Stimulated activated CD8-positive, alpha-beta memory T cell treated with anti-CD3 and anti-CD28 coated beads, Interleukin-7, amount 100 ng/mL, for 1 hour (primary cell): ENCODE results near the gene SPARC.
"Not testable (repeated sequence)": the region's sequence is repeated elsewhere in the genome, so short reads cannot be mapped to it uniquely, and the experiment has no call there.

Experiments
- DNase-seq, 2 donors: peaks; one replicate each; pipeline ENCODE4 v3.0.0-alpha.2; 2020; ENCODE audit warnings: low read depth in 2 of 2

Gene SPARC

GRCh38 chr5:151686674-151687407 is at the start of gene SPARC:
TSS of gene SPARC (minus strand) at chr5:151686915. CDS start at chr5:151676188, 10,727 bp downstream.
- no peak for DNase-seq

GRCh38 chr5:151735646-151736045 is 48.9 kb upstream of the SPARC start:
- DNase-seq = no peak

GRCh38 chr5:151734064-151734408 is 47.3 kb upstream of the SPARC start:
- no peak for DNase-seq

DNA sequence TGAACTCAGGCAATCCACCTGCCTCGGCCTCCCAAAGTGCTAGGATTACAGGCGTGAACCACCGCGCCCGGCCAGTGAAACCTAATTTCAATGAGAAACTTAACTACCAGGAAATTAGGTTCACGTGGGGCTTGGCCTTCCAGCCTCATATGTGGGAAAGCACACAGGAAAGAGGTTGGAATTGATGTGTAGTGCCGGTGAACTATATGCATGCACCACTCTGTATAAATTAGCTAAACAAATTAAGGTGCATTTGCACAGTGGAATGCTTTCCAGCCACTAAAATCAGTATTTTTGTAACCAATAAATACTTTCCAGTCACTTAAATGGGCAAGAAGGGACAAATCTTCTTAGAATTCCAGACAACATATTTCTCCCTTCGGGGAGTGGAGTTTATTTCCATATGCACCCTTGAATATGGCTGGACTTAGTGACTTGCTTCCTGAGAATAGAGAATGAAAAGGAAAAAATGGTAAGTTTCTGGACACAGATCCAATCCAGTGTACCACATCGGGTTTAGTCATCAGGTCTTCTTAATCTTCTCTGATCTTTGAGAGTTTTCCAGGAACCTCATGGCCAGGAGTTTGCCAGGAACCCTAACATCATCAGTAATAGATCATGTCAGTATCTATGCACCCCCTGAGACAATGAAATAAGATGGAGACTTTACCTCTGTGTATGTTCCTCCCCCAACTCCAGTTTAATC is 46.8 kb upstream of the SPARC start:
- no peak for DNase-seq

DNA sequence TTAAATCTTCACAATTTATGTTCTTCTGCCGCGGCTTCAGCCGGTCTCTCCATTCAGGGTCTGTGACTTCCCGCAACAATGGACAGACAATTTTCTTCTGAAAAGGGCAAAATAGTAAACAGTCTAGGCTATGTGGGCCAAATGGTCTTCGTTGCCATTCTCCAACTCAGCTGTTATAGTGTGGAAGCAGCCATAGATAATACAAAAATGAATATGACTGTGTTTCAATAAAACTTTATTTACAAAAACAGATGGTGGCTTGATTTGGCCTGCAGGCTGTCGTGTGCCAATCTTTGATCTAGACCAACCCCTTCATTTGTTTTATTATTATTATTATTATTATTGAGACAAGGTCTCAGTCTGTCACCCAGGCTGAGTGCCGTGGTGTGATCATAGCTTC is 43.7 kb upstream of the SPARC start:
- DNase-seq = no peak

DNA sequence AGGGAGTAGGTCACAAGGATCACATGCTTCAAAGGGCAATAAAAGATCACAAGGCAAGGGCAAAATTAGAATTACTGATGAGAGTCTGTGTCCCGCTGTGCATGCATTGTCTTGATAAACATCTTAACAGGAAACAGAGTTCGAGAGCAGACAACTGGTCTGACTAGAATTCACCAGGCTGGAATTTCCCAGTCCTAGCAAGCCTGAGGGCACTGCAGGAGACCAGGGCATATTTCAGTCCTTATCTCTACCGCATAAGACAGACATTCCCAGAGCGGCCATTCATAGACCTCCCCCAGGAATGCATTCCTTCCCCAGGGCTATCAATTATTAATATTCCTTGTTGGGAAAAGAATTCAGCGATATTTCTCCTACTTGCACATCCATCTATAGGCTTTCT is 42.9 kb upstream of the SPARC start:
- DNase-seq = not testable (repeated sequence)

DNA sequence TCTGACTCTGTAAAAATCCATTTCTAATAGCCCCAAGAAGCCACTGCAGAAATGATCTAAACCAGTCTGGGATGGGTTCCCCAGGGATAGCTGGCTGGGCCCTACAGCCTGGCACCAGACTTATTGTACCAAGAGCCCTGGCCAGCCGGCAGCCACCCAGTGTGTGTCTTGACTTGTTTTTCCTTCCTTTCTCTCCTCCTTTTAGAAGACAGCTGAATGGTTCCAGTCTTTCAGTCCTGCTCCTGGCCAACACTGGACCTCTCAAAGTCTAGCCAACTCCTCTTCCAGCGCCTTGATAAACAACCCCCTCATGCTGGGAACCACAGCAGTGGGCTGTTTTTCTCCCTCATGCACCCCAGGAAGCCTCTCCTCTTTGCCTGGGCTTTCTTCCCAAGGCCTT is 37.6 kb upstream of the SPARC start:
- DNase-seq = no peak

DNA sequence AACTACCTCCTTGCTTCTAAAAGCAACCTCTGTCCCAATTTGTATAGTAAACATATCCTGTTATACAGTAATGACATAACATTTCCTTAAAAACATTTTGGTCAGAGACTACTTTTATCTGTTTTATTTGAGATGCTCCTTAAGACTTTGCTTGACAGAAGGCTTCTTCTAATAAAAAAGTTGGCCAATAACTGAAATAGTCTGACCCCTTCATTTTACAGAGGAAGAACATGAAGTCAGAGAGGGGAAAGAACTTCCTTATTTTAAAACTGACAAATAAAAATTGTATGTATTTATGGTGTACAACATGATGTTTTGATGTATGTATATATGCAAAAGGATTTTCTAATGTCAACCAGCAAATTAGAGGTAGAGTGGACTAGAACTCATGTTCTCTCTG is 35.8 kb upstream of the SPARC start:
- DNase-seq = no peak

DNA sequence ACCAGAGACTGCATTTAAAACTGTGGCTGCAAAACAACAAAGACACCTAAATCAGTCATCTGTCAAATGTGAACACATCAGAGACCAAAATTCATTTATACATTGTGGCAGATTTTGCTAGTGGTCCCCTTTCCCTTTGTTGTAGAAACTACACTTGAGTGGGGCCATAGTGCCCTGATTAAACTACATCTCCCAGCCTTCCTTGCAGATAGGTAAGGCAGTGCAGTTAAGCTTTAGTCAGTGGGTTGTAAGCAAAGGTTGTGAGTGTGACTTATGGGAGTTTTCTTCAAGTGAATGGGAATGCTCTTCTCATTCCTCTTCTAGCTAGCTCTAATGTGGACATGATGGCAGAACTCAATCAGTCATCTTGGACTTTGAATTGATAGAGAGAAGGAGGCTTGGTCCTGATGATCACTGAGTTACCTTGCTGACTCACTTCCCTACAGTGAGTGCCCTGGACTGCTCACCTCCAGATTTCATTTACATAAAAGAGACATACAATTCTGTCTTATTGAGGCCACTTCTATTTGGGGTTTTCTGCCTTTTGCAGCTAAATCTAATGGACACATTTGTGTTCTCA is 35.2 kb upstream of the SPARC start:
- no peak for DNase-seq

DNA sequence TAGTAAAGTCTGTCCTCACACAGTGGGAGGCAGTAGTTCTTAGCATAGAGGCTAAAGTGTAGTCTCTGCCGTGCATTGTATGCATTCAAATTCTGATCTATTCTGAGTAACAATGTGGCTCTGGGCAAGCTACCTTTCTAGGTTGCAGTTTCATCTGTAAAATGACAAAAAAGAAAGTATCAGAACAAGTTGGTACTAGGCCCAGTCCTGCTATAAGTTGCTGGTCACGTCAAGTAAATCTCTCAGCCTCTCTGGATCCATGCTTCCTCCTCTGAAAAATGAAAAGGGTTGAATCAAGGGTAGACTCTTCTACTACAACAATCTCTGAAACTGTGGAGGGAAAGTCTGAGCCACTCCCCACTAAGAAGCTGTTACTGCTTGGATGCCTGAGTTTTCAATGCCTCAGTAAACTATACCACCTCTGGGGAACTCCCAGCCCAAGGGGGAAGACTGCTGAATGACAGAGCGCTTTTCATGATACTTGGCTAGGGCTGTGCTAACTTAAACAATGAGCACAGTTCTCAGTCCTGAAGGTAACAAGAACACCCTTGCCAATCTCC is 34.5 kb upstream of the SPARC start:
- DNase-seq = no peak

DNA sequence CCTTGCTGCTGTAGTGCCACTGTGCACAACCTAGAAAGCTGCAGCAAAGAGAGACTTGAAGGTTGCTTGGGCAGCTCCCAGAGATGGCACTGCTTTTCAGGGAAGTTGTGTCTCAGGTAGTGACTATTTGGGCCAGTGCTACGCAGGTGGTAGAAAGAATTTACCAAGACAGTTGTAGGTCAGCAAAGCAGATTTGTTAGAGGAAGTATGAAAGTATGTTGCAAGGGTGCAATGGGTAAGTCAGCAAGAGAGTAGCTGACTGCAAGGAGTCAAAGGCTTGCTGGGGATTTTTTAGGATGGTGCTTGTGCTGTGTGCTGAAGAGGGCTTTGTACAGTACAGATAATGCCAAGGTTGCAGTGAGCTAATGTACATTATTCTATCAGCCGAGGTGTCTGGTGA is 33.5 kb upstream of the SPARC start:
- no peak for DNase-seq

- no peak for DNase-seq
Observed at GRCh38 chr5:151719228-151720000, 32.7 kb upstream of the SPARC start.

GRCh38 chr5:151718646-151719045 is 31.9 kb upstream of the SPARC start:
- no peak for DNase-seq

DNA sequence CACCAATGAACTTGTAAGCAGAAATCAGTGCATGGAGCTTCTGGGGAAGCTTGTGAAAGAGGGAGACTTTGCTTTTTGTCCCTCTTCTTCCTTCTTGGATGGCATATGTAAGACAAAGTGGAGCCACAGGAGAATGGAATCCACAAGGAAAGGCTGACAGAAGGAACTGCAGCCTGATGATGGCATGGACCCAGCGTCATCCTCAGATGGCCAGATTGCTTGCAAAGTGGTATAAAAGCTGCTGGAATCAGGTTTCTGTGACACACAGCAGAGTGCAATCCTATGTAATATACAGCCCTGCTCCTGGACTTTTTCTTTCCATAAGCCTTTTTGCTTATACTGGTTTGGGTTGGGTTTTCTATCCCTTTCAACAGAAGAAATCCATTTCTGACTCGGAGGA is 31.4 kb upstream of the SPARC start:
- DNase-seq = no peak

DNA sequence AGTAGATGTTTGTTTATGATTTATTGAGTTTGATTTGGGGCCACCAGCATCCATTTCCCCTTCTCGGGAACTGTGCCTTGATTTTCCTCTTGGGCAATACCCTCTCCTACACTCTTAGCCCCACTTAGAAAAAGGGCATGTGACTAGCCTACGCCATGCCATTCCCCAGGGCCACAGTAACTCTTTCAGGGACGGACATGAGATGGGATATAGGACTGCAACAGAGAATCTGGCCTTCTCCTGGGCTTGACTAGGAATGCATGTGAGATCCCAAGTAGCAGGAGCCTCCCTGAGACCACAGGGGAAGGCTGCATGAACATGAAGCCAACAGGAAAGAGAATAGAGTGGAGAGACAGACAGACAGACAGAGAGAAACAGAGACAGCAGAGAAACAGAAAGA is 30.7 kb upstream of the SPARC start:
- DNase-seq = no peak

GRCh38 chr5:151709109-151709735 is 22.5 kb upstream of the SPARC start:
- DNase-seq = no peak

- DNase-seq = no peak
Observed at GRCh38 chr5:151708126-151708525, 21.4 kb upstream of the SPARC start.

- no peak for DNase-seq
Observed at GRCh38 chr5:151707567-151707966, 20.9 kb upstream of the SPARC start.

GRCh38 chr5:151706906-151707305 is 20.2 kb upstream of the SPARC start:
- no peak for DNase-seq

GRCh38 chr5:151703780-151704179 is 17.1 kb upstream of the SPARC start:
- DNase-seq = no peak

GRCh38 chr5:151703227-151703626 is 16.5 kb upstream of the SPARC start:
- DNase-seq = no peak

DNA sequence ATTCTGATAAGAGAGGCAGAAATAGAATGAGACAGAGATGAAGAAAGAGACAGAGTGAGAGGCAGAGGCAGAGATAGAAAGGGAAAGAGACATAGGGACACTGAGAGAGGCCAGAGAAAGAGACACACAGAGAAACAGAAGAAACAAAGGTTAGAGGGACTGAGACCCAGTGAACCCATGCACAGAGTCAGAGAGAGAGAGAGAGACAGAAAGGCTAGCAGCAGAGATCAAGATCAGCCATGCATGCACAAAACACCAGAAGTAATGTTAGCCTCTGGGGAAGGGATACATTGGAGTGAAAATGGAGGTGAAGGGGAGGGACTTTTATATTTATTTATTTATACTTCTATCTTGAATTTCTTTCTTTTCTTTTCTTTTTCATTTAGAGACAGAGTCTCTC is 14.1 kb upstream of the SPARC start:
- no peak for DNase-seq
